Nephron progenitor cell (in vitro differentiated cells): ENCODE data around the gene SMARCD3.
A peak's percentile ranks its signal among the peaks of the same experiment; 100 is the strongest.

ENCODE experiments used
- DNase-seq: peaks from one replicate; pipeline ENCODE4 v3.0.0; 2021
- H3K27ac Mint-ChIP-seq: 2 replicates; pipeline ENCODE4 v1.8.0; 2021; ENCODE audit warnings: mild to moderate bottlenecking, moderate library complexity, mixed read lengths
- H3K27me3 Mint-ChIP-seq: 2 replicates; pipeline ENCODE4 v1.8.0; 2021; ENCODE audit warnings: mild to moderate bottlenecking, low read depth, mixed read lengths; ENCODE audit not compliant: poor library complexity
- H3K36me3 Mint-ChIP-seq: 2 replicates; pipeline ENCODE4 v1.8.0; 2021; ENCODE audit warnings: low read depth, mixed read lengths
- H3K4me1 Mint-ChIP-seq: 2 replicates; pipeline ENCODE4 v1.8.0; 2021; ENCODE audit warnings: mixed read lengths
- H3K4me3 Mint-ChIP-seq: 2 replicates; pipeline ENCODE4 v1.8.0; 2021; ENCODE audit warnings: mild to moderate bottlenecking, moderate library complexity, mixed read lengths
- H3K9me3 Mint-ChIP-seq: 2 replicates; pipeline ENCODE4 v1.8.0; 2021; ENCODE audit warnings: mild to moderate bottlenecking, moderate library complexity, mixed read lengths
- TF ChIP-seq, protein P1 (sequence below): fragments of 200-600 bp; sonication (generic); IDR thresholded peaks from 2 replicates; pipeline ENCODE4 v1.5.0; 2021; ENCODE audit warnings: antibody characterized with exemption

The SMARCD3 gene

DNA sequence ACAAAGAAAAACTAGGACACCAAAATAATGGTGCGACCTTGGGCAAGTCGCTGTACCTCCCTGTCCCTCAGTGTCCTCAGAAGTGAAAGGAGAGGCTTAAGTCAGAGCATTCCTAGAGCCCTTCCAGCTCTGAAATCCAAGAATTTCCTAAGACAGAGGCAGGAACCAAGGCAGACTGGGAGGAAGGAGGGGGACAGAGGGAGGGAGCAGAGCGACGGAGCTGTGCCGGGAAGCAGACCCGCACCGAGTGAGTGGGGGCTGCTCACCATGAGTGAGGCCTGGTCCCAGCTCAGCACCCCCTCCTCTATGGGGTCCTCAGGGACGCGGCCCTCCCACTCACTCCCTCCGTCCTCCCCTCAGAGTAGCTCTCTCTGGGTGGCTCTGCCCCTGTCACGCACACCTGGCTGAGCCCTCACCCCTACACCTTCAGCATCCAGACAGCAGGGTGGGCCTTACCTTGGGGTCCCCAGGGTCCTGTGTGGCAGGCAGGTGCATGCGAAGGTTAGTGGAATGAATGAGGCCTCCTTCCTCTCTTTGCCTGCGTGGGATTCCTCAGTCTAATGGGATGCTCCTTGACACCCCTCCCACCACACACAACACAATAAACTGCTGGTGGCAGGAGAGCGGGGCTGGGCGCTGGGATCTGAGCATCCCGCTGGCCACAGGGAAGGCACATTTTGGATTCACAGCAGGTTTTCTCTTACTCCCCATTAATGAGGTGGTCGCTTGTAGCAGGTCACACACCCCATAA, 4.6 kb upstream of the SMARCD3 start:
- H3K27ac Mint-ChIP-seq: peak overlapping the region; percentile 64
- no peaks in the 10 kb centered on the region for H3K9me3 Mint-ChIP-seq
- peak overlapping the region; percentile 88 for H3K4me3 Mint-ChIP-seq
- H3K27me3 Mint-ChIP-seq: peaks cover 38% of the 10 kb centered on the region
- DNase-seq: peak; percentile 22
- TF ChIP-seq, protein P1, sequence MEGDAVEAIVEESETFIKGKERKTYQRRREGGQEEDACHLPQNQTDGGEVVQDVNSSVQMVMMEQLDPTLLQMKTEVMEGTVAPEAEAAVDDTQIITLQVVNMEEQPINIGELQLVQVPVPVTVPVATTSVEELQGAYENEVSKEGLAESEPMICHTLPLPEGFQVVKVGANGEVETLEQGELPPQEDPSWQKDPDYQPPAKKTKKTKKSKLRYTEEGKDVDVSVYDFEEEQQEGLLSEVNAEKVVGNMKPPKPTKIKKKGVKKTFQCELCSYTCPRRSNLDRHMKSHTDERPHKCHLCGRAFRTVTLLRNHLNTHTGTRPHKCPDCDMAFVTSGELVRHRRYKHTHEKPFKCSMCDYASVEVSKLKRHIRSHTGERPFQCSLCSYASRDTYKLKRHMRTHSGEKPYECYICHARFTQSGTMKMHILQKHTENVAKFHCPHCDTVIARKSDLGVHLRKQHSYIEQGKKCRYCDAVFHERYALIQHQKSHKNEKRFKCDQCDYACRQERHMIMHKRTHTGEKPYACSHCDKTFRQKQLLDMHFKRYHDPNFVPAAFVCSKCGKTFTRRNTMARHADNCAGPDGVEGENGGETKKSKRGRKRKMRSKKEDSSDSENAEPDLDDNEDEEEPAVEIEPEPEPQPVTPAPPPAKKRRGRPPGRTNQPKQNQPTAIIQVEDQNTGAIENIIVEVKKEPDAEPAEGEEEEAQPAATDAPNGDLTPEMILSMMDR: no peak
- H3K4me1 Mint-ChIP-seq: peaks cover 77% of the 10 kb centered on the region
- H3K36me3 Mint-ChIP-seq: no peaks in the 10 kb centered on the region

DNA sequence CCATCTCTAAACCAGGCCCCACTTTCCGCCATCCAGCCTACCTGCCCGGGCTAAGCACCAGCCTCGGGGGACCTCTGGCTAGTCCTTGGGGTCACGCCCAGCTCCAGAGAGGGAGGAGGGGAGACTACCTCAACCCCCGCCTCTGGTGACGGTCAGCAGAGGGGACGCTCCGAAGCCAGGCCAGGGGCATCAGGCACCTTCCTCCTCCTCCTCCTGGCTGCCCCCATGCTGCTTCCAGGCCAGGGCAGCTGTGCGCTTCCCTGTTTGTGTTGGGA, 4.0 kb upstream of the SMARCD3 start:
- peaks cover 31% of the 10 kb centered on the region for H3K27me3 Mint-ChIP-seq
- no peaks in the 10 kb centered on the region for H3K36me3 Mint-ChIP-seq
- peaks cover 82% of the 10 kb centered on the region for H3K4me1 Mint-ChIP-seq
- no peaks in the 10 kb centered on the region for H3K9me3 Mint-ChIP-seq
- TF ChIP-seq, protein P1: no peak
- H3K27ac Mint-ChIP-seq: peak overlapping the region; percentile 100
- peak; percentile 35 for DNase-seq
- peak overlapping the region; percentile 88 for H3K4me3 Mint-ChIP-seq

DNA sequence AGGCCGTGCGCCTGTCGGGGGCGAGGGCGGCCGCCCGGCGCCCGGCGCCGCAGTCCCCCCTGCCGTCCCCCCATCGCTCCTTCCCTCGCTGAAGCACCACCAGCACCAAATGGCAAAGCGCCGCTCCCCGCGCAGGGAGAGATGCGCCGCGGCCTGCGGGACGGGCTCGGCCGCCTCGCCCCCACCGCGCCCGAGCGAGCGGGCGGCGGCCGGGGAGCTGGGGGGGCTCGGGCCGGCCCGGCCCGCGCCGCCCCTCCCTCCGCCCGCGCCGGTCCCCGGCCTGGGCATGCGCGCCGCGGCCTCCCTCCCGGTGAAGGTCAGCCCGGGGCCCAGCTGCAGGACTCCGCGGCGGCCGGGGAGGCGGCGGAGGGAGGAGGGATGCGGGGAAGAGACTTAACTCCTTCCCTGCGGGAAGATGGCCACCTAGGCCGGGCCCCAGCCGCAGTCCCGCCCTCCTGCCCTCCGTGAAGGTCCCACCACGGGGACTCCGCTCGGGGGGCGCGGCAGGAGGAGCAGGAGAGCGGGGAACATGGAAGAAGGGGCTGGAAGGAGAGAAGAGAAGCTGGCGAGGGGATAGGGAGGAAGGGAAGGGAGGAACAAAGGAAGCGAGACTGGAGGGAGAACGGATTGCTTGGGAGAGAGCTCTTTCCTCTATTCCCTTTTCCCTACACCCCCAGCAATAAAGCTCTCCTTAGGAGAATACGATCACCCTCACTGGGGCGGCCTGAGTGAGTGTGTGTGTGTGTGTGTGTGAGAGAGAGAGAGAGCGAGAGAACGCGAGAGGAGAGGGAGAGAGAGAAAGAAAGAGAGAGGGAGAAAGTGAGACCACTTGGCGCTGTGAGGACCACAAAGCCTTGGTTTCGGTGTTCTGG, 3.4 kb upstream of the SMARCD3 start:
- DNase-seq: peak; percentile 85
- peaks cover 25% of the 10 kb centered on the region for H3K27me3 Mint-ChIP-seq
- H3K9me3 Mint-ChIP-seq: no peaks in the 10 kb centered on the region
- H3K27ac Mint-ChIP-seq: peak overlapping the region; percentile 100
- TF ChIP-seq, protein P1: no peak
- peak overlapping the region; percentile 88 for H3K4me3 Mint-ChIP-seq
- peaks cover 86% of the 10 kb centered on the region for H3K4me1 Mint-ChIP-seq
- no peaks in the 10 kb centered on the region for H3K36me3 Mint-ChIP-seq

DNA sequence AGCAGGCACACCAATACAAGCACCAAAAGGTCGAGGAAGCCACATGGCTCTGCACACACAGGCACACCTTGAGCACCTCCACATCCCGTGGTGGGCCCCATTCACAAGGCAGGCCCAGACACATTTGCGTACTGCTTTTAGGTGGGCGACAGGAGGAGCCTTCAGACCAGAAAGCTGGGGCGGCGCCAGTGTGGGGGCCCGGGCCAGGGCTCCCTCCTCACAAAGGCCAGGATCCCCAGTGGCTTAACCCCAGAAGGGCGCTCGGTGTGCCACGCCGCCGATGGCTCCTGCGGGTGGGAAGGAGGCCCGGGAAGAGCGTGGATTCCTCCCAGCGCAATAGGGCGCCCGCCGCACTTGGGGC, 2.8 kb upstream of the SMARCD3 start:
- Mint-ChIP-seq H3K4me1 (peaks cover 86% of the 10 kb centered on the region), H3K36me3 (no peaks in the 10 kb centered on the region), H3K27ac (peak overlapping the region; percentile 52), H3K27me3 (peaks cover 21% of the 10 kb centered on the region), H3K4me3 (peak overlapping the region; percentile 77), H3K9me3 (no peaks in the 10 kb centered on the region)
- no peak for DNase-seq
- TF ChIP-seq, protein P1: no peak

DNA sequence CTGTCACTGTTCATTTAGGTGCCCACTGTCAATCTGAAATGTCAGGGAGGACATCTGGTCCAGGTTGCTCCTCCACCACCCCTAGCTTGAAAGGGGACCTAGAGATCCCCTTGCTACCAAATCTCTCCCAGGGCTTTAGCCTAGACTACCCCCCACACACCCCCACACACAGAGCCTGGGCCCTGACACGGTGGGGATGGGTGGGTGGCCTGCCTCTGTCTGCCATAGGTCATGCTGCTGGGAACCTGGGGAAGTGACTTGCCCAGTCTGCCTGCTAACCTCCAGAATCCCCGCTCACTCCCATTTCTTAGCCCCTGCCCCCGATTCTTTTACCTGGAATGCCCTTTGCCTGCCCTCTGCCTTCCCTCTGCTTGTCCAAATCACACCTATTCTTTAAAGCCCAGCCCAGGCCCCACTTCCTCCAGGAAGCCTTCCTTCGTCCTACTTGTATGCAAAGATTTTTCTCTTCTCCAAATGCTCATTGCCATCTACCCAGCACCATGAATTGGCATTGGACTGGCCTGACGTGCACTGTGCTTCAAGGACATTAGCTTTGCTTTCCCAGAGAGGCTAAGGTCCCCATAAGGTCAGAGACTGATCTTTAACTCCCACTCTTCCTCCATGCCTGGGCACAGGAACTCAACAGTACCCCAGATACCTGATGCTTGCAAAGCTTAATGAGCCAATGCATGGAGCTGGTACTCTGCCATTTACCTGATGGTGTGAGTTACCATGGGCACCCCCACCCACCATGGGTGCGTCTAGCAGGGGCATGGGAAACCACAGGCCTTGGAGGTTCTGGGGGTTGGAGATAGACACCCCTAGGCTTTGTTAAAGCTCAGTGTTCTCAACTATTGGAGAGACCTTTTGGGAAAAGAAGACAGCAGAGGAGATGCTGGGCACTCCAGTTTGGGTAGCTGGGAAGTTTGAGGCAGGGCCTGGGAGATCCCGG, 2.0 kb upstream of the SMARCD3 start:
- TF ChIP-seq, protein P1: no peak
- Mint-ChIP-seq H3K27ac (no peak overlapping the region), H3K4me1 (peaks cover 87% of the 10 kb centered on the region), H3K27me3 (peaks cover 17% of the 10 kb centered on the region), H3K4me3 (peak overlapping the region; percentile 77), H3K36me3 (no peaks in the 10 kb centered on the region), H3K9me3 (no peaks in the 10 kb centered on the region)
- DNase-seq: no peak
